ENCODE data around the gene FOSL1. TPM values are rescaled to one million over a fixed set of nuclear protein-coding genes. Genes with fewer than 3 reads are reported as not detected.

FOSL1 gene
- 1 to 10 TPM in 3 of 4 donors, not detected in 1; 1.3 to 3.3 (median 1.4) TPM for total RNA-seq

- Histone ChIP-seq H3K9me3 (no peaks in the 10 kb centered on the region), H3K27ac (peak within 1 kb of the TSS in 3 of 4 donors; percentile 28 to 75 (median 61)), H3K36me3 (no peaks in the 10 kb centered on the region), H3K4me3 (peak within 1 kb of the TSS; percentile 33 to 59 (median 53)), H3K27me3 (peaks cover 0 to 16% of the 10 kb centered on the region in 2 donors), H3K4me1 (peaks cover 0 to 27% (median 11%) of the 10 kb centered on the region in 4 donors)
- peak; percentile 59 to 64 for DNase-seq (ENCODE audit: low spot score in 2 of 2)
- TF ChIP-seq CTCF (IDR thresholded peaks at IDR 0.05) (peak in 1 of 5 experiments; percentile 23), POLR2A (IDR thresholded peaks at IDR 0.05) (no peak), EP300 (IDR thresholded peaks at IDR 0.05) (peak in 1 of 2 donors; percentile 52)
- WGBS, 2 donors: 3% methylated on average over 41 to 74 of the region's 80 CpGs
Measured at GRCh38 chr11:65900125-65900898, at the start of gene FOSL1. FOSL1 (minus strand) TSS chr11:65900388; CDS start chr11:65900339, 49 bp downstream.

DNA sequence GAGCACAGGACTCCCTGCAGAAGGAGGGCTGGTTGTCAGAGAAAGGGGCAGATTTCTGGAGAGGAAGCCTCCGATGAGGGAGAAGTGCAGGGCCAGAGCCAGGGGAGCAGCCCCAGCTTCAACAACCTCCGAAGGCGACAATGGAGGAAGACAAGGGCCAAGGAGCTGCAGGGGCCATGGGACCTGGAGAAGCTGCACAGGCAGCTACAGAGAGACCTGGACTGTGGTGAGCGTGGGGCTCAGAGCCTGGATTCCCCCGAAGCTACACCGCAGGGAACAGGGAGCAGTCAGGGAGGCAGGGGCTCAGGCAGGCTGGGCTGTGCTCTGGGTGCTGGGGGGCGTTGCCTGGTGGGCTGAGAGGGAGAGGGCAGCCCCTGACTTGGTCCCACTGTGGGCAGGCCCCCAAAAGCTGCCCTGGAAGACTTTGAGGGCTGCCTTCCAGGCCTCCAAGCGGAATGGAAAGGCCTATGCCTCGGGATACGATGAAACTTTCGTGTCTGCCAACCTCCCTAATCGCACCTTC lies 47.5 kb upstream of the FOSL1 start:
- Histone ChIP-seq H3K36me3 (no peaks in the 10 kb centered on the region), H3K4me3 (no peak overlapping the region), H3K27me3 (no peaks in the 10 kb centered on the region), H3K27ac (no peak overlapping the region), H3K4me1 (no peaks in the 10 kb centered on the region), H3K9me3 (no peaks in the 10 kb centered on the region)
- no peak for DNase-seq (ENCODE audit: low spot score in 2 of 2)
- TF ChIP-seq POLR2A (IDR thresholded peaks at IDR 0.05): no peak
- no peak for TF ChIP-seq CTCF (IDR thresholded peaks at IDR 0.05)
- TF ChIP-seq EP300 (IDR thresholded peaks at IDR 0.05): no peak
- 78 to 82% methylated on average over 10 to 12 of the region's 12 CpGs for WGBS, 2 donors

DNA sequence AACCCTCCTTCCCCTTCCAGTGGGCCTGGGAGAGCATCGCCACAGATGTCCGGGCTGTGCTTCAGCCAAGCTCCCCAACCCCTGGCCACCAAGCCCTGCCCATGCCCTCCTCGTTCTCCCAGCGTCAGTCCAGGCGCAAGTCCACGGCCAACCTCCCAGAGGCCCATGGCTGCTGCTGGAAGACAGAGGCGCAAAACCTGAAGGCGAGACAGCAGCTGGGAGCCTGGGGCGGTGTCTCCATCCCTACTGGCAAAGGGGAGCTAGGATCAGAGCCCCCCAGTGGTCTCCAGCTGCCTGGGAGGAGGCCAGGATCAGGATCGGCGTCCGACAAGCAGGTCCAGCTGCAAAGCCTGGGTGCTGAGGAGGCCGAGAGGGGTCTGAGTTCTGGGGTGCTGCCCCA lies 46.9 kb upstream of the FOSL1 start:
- Histone ChIP-seq H3K9me3 (no peaks in the 10 kb centered on the region), H3K27me3 (no peaks in the 10 kb centered on the region), H3K4me3 (no peak overlapping the region), H3K27ac (no peak overlapping the region), H3K36me3 (no peaks in the 10 kb centered on the region), H3K4me1 (no peaks in the 10 kb centered on the region)
- TF ChIP-seq CTCF (IDR thresholded peaks at IDR 0.05): no peak
- TF ChIP-seq EP300 (IDR thresholded peaks at IDR 0.05): no peak
- TF ChIP-seq POLR2A (IDR thresholded peaks at IDR 0.05): no peak
- 54 to 58% methylated on average over 7 to 13 of the region's 13 CpGs for WGBS, 2 donors
- no peak for DNase-seq (ENCODE audit: low spot score in 2 of 2)

GRCh38 chr11:65946655-65947054 lies 46.5 kb upstream of the FOSL1 start:
- 72 to 92% methylated on average over 4 of the region's 4 CpGs for WGBS, 2 donors
- no peaks in the 10 kb centered on the region for H3K9me3 ChIP-seq
- no peak for DNase-seq (ENCODE audit: low spot score in 2 of 2)
- no peak for TF ChIP-seq EP300 (IDR thresholded peaks at IDR 0.05)
- TF ChIP-seq CTCF (IDR thresholded peaks at IDR 0.05): no peak
- no peak for TF ChIP-seq POLR2A (IDR thresholded peaks at IDR 0.05)
- H3K27ac ChIP-seq: no peak overlapping the region
- no peak overlapping the region for H3K4me3 ChIP-seq
- no peaks in the 10 kb centered on the region for H3K36me3 ChIP-seq
- H3K27me3 ChIP-seq: no peaks in the 10 kb centered on the region
- no peaks in the 10 kb centered on the region for H3K4me1 ChIP-seq

- 83 to 86% methylated on average over 11 of the region's 11 CpGs for WGBS, 2 donors
- DNase-seq (ENCODE audit: low spot score in 2 of 2): no peak
- no peaks in the 10 kb centered on the region for H3K36me3 ChIP-seq
- H3K4me1 ChIP-seq: no peaks in the 10 kb centered on the region
- TF ChIP-seq POLR2A (IDR thresholded peaks at IDR 0.05) (no peak), EP300 (IDR thresholded peaks at IDR 0.05) (no peak), CTCF (IDR thresholded peaks at IDR 0.05) (no peak)
- no peak overlapping the region for H3K4me3 ChIP-seq
- H3K27me3 ChIP-seq: no peaks in the 10 kb centered on the region
- H3K9me3 ChIP-seq: no peaks in the 10 kb centered on the region
- no peak overlapping the region for H3K27ac ChIP-seq
Measured at GRCh38 chr11:65945941-65946558, 45.9 kb upstream of the FOSL1 start.

Measured in tibial nerve (tissue), 4 donors.